GM23338 (cell line): Measurements from ENCODE around the gene NBAS. TPM values are rescaled to one million over a fixed set of nuclear protein-coding genes. Genes with fewer than 3 reads are reported as not detected.

Experiments used
- ATAC-seq: fragments of 200-7000 bp; cut with Tn5 transposase; 3 replicates; pipeline ENCODE4 v1.9.1; 2020
- DNase-seq: peaks from one replicate; pipeline ENCODE4 v3.0.0-alpha.2; 2015; ENCODE audit warnings: low spot score
- H2AFZ ChIP-seq: fragments of 200-600 bp; sonication (generic); 2 replicates; pipeline ENCODE4 v1.8.0; 2016; ENCODE audit warnings: antibody characterized with exemption, mild to moderate bottlenecking, moderate library complexity
- H3F3A ChIP-seq: fragments of 200-600 bp; sonication (generic); replicated peaks from 2 replicates; pipeline ENCODE4 v1.8.0; 2017; ENCODE audit warnings: antibody characterized with exemption, mixed run types, low read depth
- H3K27ac ChIP-seq: fragments of 200-600 bp; sonication (generic); 2 replicates; pipeline ENCODE4 v1.6.1; 2016; ENCODE audit warnings: low read depth
- H3K27me3 ChIP-seq: fragments of 200-600 bp; sonication (generic); 2 replicates; pipeline ENCODE4 v1.8.0; 2016; ENCODE audit warnings: mild to moderate bottlenecking, mixed run types, moderate library complexity; ENCODE audit not compliant: insufficient read depth
- H3K36me3 ChIP-seq: fragments of 200-600 bp; sonication (generic); 2 replicates; pipeline ENCODE4 v1.8.0; 2016; ENCODE audit warnings: mild to moderate bottlenecking; ENCODE audit not compliant: insufficient read depth
- H3K4me1 ChIP-seq: fragments of 200-600 bp; sonication (generic); 2 replicates; pipeline ENCODE4 v1.8.0; 2016; ENCODE audit warnings: mild to moderate bottlenecking, moderate library complexity; ENCODE audit not compliant: insufficient read depth
- H3K4me2 ChIP-seq: fragments of 200-600 bp; sonication (generic); 2 replicates; pipeline ENCODE4 v1.7.1; 2017; ENCODE audit warnings: mixed run types
- H3K4me3 ChIP-seq: fragments of 200-600 bp; sonication (generic); 2 replicates; pipeline ENCODE4 v1.6.1; 2016; ENCODE audit warnings: mixed run types
- H3K79me2 ChIP-seq: fragments of 200-600 bp; sonication (generic); replicated peaks from 2 replicates; pipeline ENCODE4 v1.8.0; 2017; ENCODE audit warnings: mild to moderate bottlenecking; ENCODE audit not compliant: insufficient read depth
- H3K9me2 ChIP-seq: fragments of 200-600 bp; sonication (generic); 2 replicates; pipeline ENCODE4 v1.8.0; 2017; ENCODE audit not compliant: insufficient read depth
- H4K20me1 ChIP-seq: fragments of 200-600 bp; sonication (generic); replicated peaks from 2 replicates; pipeline ENCODE4 v1.8.0; 2017; ENCODE audit warnings: mild to moderate bottlenecking; ENCODE audit not compliant: insufficient read depth
- H3K27ac Mint-ChIP-seq: 2 replicates; pipeline ENCODE4 v1.8.0; 2020; ENCODE audit warnings: inconsistent platforms, mild to moderate bottlenecking, moderate library complexity, mixed read lengths
- H3K27me3 Mint-ChIP-seq: 3 replicates; pipeline ENCODE4 v1.8.0; 2022; ENCODE audit warnings: low read depth, mild to moderate bottlenecking, moderate library complexity, mixed read lengths, inconsistent platforms; ENCODE audit not compliant: insufficient read depth, poor library complexity
- H3K36me3 Mint-ChIP-seq: 3 replicates; pipeline ENCODE4 v1.8.0; 2021; ENCODE audit warnings: low read depth, mild to moderate bottlenecking, inconsistent platforms, moderate library complexity, mixed read lengths
- H3K4me1 Mint-ChIP-seq: 3 replicates; pipeline ENCODE4 v1.8.0; 2020; ENCODE audit warnings: mild to moderate bottlenecking, inconsistent platforms, mixed read lengths
- H3K4me3 Mint-ChIP-seq: 3 replicates; pipeline ENCODE4 v1.8.0; 2021; ENCODE audit warnings: moderate library complexity, mild to moderate bottlenecking, inconsistent platforms, mixed read lengths
- H3K9me3 Mint-ChIP-seq: 3 replicates; pipeline ENCODE4 v1.8.0; 2020; ENCODE audit warnings: moderate library complexity, mild to moderate bottlenecking, inconsistent platforms, mixed read lengths
- CREB1 ChIP-seq: fragments of 250-450 bp; sonication (Bioruptor Pico); IDR thresholded peaks from 2 replicates; pipeline ENCODE4 v1.5.0; 2020; ENCODE audit warnings: low read depth, mild to moderate bottlenecking, moderate library complexity
- EZH2 ChIP-seq: fragments of 200-600 bp; sonication (generic); IDR thresholded peaks from one replicate; pipeline ENCODE4 v1.8.0; 2017; ENCODE audit warnings: antibody characterized with exemption, mild to moderate bottlenecking, low read depth; ENCODE audit not compliant: unreplicated experiment
- EZH2phosphoT487 ChIP-seq: fragments of 200-600 bp; sonication (generic); IDR thresholded peaks from one replicate; pipeline ENCODE4 v1.8.1; 2018; ENCODE audit warnings: antibody characterized with exemption; ENCODE audit not compliant: unreplicated experiment
- JUNB ChIP-seq: IDR thresholded peaks from one replicate; pipeline ENCODE4 v1.6.1; 2016; ENCODE audit warnings: antibody characterized with exemption; ENCODE audit not compliant: unreplicated experiment
- NANOG ChIP-seq: IDR thresholded peaks from 2 replicates; pipeline ENCODE4 v1.6.1; 2016; ENCODE audit warnings: antibody characterized with exemption, borderline replicate concordance
- POLR2AphosphoS5 ChIP-seq: IDR thresholded peaks from 2 replicates; pipeline ENCODE4 v1.6.1; 2016; ENCODE audit warnings: antibody characterized with exemption, low read depth
- REST ChIP-seq: IDR thresholded peaks from one replicate; pipeline ENCODE4 v1.6.1; 2018; ENCODE audit warnings: antibody characterized with exemption; ENCODE audit not compliant: unreplicated experiment
- ZNF114 ChIP-seq: fragments of 250-450 bp; sonication (Bioruptor Pico); IDR thresholded peaks from 2 replicates; pipeline ENCODE4 v1.5.0; 2020; ENCODE audit warnings: mild to moderate bottlenecking, moderate library complexity
- ZNF331 ChIP-seq: fragments of 250-450 bp; sonication (Bioruptor Pico); IDR thresholded peaks from 2 replicates; pipeline ENCODE4 v1.5.0; 2020; ENCODE audit warnings: low read depth, mild to moderate bottlenecking, moderate library complexity
- polyA plus RNA-seq: library from polyadenylated mRNA; unstranded; fragments of >200 nt; fragmentation: Nextera tagmentation; extraction: Ambion mirVana; gene quantifications from 2 replicates; pipeline ENCODE4 v1.2.1, GENCODE V29; 2016
- total RNA-seq: library from RNA; depleted of rRNA; stranded (reverse); fragments of >200 nt; shearing (Covaris generic); gene quantifications from 2 replicates; pipeline ENCODE4 v1.2.3, GENCODE V29; 2014
- TF ChIP-seq, protein P1 (sequence below): IDR thresholded peaks from 2 replicates; pipeline ENCODE4 v1.6.1; 2016; ENCODE audit warnings: antibody characterized with exemption

The NBAS gene
- total and polyA plus RNA-seq, 2 experiments from 2014 or later: 24.8 to 38.9 TPM

DNA sequence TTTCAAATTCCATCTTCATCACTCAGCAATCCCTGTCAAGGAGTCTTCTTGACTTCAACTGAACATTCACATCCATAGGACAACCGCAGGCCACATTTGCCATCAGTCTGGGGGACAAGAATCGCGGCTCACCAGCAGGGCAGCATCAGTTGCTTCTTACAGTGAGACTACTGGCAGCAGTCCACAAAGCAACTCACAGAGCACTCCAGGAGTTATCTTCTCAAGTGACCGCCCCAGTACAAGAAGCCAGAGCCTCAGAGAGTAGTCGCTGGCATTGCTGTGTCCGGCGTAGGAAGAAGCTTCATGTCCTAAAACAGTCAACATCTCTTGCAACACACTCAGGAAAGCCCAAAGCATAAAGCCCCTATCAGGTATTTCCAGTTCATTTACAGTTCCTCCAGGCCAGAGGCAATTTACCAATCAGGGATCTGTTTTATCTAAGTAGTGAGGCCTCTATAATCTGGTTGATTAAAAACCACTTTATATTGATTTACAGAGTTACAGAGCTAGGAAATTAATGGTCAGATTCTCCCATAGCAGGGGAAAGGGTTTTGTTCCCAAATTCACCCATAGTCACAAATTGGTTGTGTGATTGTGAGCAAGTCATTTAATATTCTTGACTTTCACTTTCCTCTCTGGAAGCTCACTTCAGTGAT, 177.3 kb downstream of the NBAS start:
- ATAC-seq: no peak
- TF ChIP-seq EZH2 (no peak), JUNB (no peak), ZNF114 (no peak), EZH2phosphoT487 (no peak), ZNF331 (CRISPR knock-in tag) (no peak), NANOG (no peak), CREB1 (CRISPR knock-in tag) (no peak), POLR2AphosphoS5 (no peak), REST (no peak)
- TF ChIP-seq, protein P1, sequence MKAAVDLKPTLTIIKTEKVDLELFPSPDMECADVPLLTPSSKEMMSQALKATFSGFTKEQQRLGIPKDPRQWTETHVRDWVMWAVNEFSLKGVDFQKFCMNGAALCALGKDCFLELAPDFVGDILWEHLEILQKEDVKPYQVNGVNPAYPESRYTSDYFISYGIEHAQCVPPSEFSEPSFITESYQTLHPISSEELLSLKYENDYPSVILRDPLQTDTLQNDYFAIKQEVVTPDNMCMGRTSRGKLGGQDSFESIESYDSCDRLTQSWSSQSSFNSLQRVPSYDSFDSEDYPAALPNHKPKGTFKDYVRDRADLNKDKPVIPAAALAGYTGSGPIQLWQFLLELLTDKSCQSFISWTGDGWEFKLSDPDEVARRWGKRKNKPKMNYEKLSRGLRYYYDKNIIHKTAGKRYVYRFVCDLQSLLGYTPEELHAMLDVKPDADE: no peak
- Mint-ChIP-seq H3K27me3 (no peaks in the 10 kb centered on the region), H3K4me3 (no peak overlapping the region), H3K27ac (no peak overlapping the region), H3K36me3 (no peaks in the 10 kb centered on the region), H3K9me3 (no peaks in the 10 kb centered on the region), H3K4me1 (peaks cover 7% of the 10 kb centered on the region; the same call in 2 of the 3 replicates)
- no peaks in the 10 kb centered on the region for H3K4me1 ChIP-seq
- H3K79me2 ChIP-seq: no peaks in the 10 kb centered on the region
- H4K20me1 ChIP-seq: no peaks in the 10 kb centered on the region
- H3K4me2 ChIP-seq: no peak overlapping the region
- H3F3A ChIP-seq: no peaks in the 10 kb centered on the region
- DNase-seq: no peak
- H3K4me3 ChIP-seq: no peak overlapping the region
- H2AFZ ChIP-seq: no peak overlapping the region
- H3K36me3 ChIP-seq: no peaks in the 10 kb centered on the region
- H3K27me3 ChIP-seq: no peaks in the 10 kb centered on the region
- H3K27ac ChIP-seq: no peak overlapping the region
- no peaks in the 10 kb centered on the region for H3K9me2 ChIP-seq

DNA sequence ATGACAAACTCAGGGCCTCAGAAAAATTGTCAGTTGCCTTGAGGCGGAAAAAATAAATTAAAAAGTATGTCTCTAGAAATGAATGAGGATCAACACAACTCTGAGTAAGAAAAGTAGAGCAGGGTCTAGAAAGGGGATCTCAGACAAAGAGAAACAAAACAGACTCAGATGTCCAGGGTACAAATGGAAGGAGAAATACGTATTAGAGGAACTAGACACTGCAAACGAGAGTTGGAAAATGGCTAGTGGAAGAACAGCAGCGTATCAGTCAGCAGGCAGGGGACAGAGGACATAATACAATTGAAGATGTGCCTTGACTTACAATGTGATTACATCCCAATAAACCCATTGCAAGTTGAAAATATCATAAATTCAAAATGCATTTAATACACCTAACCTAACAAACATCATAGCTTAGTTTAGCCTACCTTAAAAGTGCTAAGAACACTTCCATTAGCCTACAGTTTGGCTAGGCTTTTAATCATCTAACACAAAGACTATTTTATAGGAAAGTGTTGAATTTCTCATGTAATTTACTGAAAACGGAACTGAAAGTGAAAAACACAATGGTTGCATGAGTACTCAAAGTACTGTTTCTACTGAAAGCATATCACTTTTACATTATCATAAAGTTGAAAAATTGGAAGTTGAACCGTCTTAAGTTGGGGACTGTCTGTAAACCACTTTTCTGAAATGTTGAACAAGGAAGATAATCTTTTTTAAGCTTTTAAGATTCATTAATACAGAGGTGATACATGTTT, 182.8 kb downstream of the NBAS start:
- DNase-seq: no peak
- no peaks in the 10 kb centered on the region for H3K27me3 ChIP-seq
- no peak overlapping the region for H3K27ac ChIP-seq
- H3K79me2 ChIP-seq: no peaks in the 10 kb centered on the region
- peaks cover 6% of the 10 kb centered on the region; the same call in 1 of the 2 replicates for H3K4me1 ChIP-seq
- peaks cover 4% of the 10 kb centered on the region; the same call in 2 of the 3 replicates for H3K4me1 Mint-ChIP-seq
- H3K4me3 ChIP-seq: no peak overlapping the region
- H3K36me3 Mint-ChIP-seq: peaks cover 3% of the 10 kb centered on the region; the same call in 1 of the 3 replicates
- H3K36me3 ChIP-seq: no peaks in the 10 kb centered on the region
- H3F3A ChIP-seq: no peaks in the 10 kb centered on the region
- ATAC-seq: no peak
- no peak overlapping the region for H3K4me3 Mint-ChIP-seq
- no peak overlapping the region for H2AFZ ChIP-seq
- no peaks in the 10 kb centered on the region for H3K27me3 Mint-ChIP-seq
- no peak overlapping the region for H3K4me2 ChIP-seq
- H3K9me2 ChIP-seq: no peaks in the 10 kb centered on the region
- no peaks in the 10 kb centered on the region for H4K20me1 ChIP-seq
- H3K9me3 Mint-ChIP-seq: no peaks in the 10 kb centered on the region
- peak overlapping the region; percentile 25 for H3K27ac Mint-ChIP-seq
- TF ChIP-seq NANOG: no peak
- no peak for TF ChIP-seq JUNB
